ENCODE results near the gene CTNNBL1. TPM values are rescaled to one million over a fixed set of nuclear protein-coding genes. Genes with fewer than 3 reads are reported as not detected.

The CTNNBL1 gene
- total and polyA plus RNA-seq, 7 donors, result 26.7 to 44.0 (median 37.9) TPM

DNA sequence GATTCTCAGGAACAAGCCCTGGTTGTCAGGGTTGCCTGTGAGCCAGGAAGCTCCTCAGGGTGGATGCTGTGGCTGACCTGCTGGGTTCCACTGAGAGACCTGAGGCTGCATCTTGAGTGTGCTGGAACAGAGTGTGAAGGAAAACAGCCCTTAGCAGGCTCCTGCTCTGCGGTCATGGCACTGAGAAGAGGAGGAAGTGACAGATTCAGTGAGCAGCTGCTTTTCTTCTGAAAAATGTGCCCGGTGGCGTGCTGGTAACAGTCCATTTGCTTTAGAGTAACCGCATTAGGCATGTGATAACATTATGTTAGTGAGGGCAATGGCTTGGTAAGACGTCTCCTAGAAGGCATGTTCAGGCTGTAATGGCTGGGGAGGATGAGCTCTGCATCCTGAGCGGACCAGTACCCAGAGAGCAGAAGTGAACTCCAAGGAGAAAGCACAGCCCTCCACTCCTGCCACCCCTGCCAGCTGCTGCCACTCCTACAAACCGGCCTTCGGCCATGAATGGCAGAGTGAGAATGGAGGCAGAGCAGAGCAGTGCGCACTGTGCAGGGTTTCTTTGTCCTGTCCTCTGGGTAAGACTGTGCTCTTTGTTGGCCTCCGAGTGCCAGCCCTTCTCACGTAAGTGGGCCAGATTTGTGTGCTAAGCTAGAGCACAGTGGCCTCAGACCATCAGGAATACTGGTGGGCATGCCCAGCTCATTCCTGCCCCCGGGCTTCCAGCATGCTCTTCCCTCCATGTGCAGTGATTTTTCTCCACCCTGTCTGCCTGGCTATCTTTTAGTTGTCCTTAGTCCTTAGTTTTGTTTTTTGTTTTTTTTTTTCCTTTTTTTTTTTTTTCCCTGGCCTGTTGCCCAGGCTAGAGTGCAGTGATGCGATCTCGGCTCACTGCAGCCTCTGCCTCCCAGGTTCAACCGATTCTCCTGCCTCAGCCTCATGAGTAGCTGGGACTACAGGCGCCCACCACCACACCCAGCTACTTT is 111.0 kb downstream of the CTNNBL1 start:
- Histone ChIP-seq H3K4me1 (no peaks in the 10 kb centered on the region), H3K9me3 (no peaks in the 10 kb centered on the region), H3K36me3 (ENCODE audit: insufficient read depth in 1 of 2, low read depth in 1 of 2) (peaks cover 0 to 39% of the 10 kb centered on the region in 2 donors), H3K27me3 (ENCODE audit: insufficient read depth in 3 of 3, low read length in 2 of 3) (no peaks in the 10 kb centered on the region), H3K27ac (no peak overlapping the region), H3K4me3 (no peak overlapping the region)
- intact Hi-C loops (cut with DNase I), result no loop called here
- no peak for DNase-seq
- ATAC-seq, result no peak
- whole genome bisulfite sequencing, 3 donors, result 86 to 88% (median 87%) methylated on average over 16 of the region's 16 CpGs
- TF ChIP-seq CTCF (IDR thresholded peaks at IDR 0.05), result no peak

- ATAC-seq, result no peak
- Histone ChIP-seq H3K27me3 (ENCODE audit: insufficient read depth in 3 of 3, low read length in 2 of 3) (no peaks in the 10 kb centered on the region), H3K36me3 (ENCODE audit: insufficient read depth in 1 of 2, low read depth in 1 of 2) (peaks cover 0 to 38% of the 10 kb centered on the region in 2 donors), H3K4me1 (no peaks in the 10 kb centered on the region), H3K9me3 (no peaks in the 10 kb centered on the region), H3K4me3 (no peak overlapping the region), H3K27ac (no peak overlapping the region)
- DNase-seq, result no peak
- intact Hi-C loops (cut with DNase I), result no loop called here
- TF ChIP-seq CTCF (IDR thresholded peaks at IDR 0.05), result no peak
- 86 to 93% (median 93%) methylated on average over 5 of the region's 5 CpGs for WGBS, 3 donors
Observed at GRCh38 chr20:37807471-37808232, 113.8 kb downstream of the CTNNBL1 start.

- Histone ChIP-seq H3K27me3 (ENCODE audit: insufficient read depth in 3 of 3, low read length in 2 of 3) (no peaks in the 10 kb centered on the region), H3K27ac (no peak overlapping the region), H3K9me3 (no peaks in the 10 kb centered on the region), H3K4me3 (no peak overlapping the region), H3K36me3 (ENCODE audit: insufficient read depth in 1 of 2, low read depth in 1 of 2) (peaks cover 0 to 30% of the 10 kb centered on the region in 2 donors), H3K4me1 (no peaks in the 10 kb centered on the region)
- WGBS, 3 donors, result 71 to 85% (median 76%) methylated on average over 7 of the region's 7 CpGs
- intact Hi-C loops (cut with DNase I), result no loop called here
- ATAC-seq, result no peak
- no peak for DNase-seq
- TF ChIP-seq CTCF (IDR thresholded peaks at IDR 0.05), result no peak
Observed at GRCh38 chr20:37808233-37809070, 114.6 kb downstream of the CTNNBL1 start.

DNA sequence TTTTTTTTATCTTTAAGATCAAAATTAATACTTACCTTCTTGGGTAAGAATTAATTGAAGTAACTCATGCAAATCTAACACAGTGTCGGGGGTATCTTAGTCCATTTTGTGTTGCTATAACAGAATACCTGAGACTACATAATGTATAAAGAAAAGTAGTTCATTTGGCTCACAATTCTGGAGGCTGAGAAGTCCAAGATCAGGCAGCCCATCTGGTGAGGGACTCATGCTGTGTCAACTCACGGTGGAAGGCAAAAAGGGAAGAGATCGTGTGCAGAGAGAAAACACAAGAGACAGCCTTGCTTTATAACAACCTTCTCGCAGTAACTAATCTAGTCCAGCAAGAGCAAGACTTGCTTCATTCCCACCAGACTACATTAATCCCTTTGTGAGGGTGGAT is 116.2 kb downstream of the CTNNBL1 start:
- Histone ChIP-seq H3K27ac (no peak overlapping the region), H3K4me3 (no peak overlapping the region), H3K4me1 (no peaks in the 10 kb centered on the region), H3K9me3 (no peaks in the 10 kb centered on the region), H3K27me3 (ENCODE audit: insufficient read depth in 3 of 3, low read length in 2 of 3) (no peaks in the 10 kb centered on the region), H3K36me3 (ENCODE audit: insufficient read depth in 1 of 2, low read depth in 1 of 2) (peaks cover 0 to 15% of the 10 kb centered on the region in 2 donors)
- DNase-seq (no peak), ATAC-seq (no peak)
- no peak for TF ChIP-seq CTCF (IDR thresholded peaks at IDR 0.05)
- 79 to 94% (median 93%) methylated on average over 4 of the region's 4 CpGs for WGBS, 3 donors
- intact Hi-C loops (cut with DNase I), result no loop called here
